ENCODE data around the gene NUDCD3. TPM values are rescaled to one million over a fixed set of nuclear protein-coding genes. Genes with fewer than 3 reads are reported as not detected.

Gene NUDCD3
- total and polyA plus RNA-seq, 2 experiments from 2014 or later: 35.7 to 42.7 TPM

GRCh38 chr7:44471850-44472249, 18.6 kb downstream of the NUDCD3 start:
- ATAC-seq: no peak
- Histone ChIP-seq H4K20me1 (replicated peaks; ENCODE audit: insufficient read depth) (peaks cover 39% of the 10 kb centered on the region), H3K27me3 (ENCODE audit: insufficient read depth) (no peaks in the 10 kb centered on the region), H2AFZ (no peak overlapping the region), H3K27ac (ENCODE audit: low read depth) (no peak overlapping the region), H3K79me2 (replicated peaks; ENCODE audit: insufficient read depth) (peaks cover 87% of the 10 kb centered on the region), H3F3A (replicated peaks; ENCODE audit: low read depth) (no peaks in the 10 kb centered on the region), H3K9me2 (ENCODE audit: insufficient read depth) (no peaks in the 10 kb centered on the region), H3K4me3 (no peak overlapping the region), H3K4me1 (ENCODE audit: insufficient read depth) (no peaks in the 10 kb centered on the region), H3K4me2 (no peak overlapping the region), H3K36me3 (ENCODE audit: insufficient read depth) (peaks cover 4% of the 10 kb centered on the region)
- peaks cover 35% of the 10 kb centered on the region for H3K36me3 Mint-ChIP-seq (ENCODE audit: low read depth)
- H3K9me3 Mint-ChIP-seq: no peaks in the 10 kb centered on the region
- H3K4me3 Mint-ChIP-seq: no peak overlapping the region
- DNase-seq (ENCODE audit: low spot score): no peak
- no peaks in the 10 kb centered on the region for H3K27me3 Mint-ChIP-seq (ENCODE audit: insufficient read depth, low read depth, poor library complexity)
- TF ChIP-seq ETS1 (IDR thresholded peaks at IDR 0.05) (no peak), EZH2 (IDR thresholded peaks at IDR 0.05; ENCODE audit: low read depth, unreplicated experiment) (no peak), POLR2AphosphoS5 (IDR thresholded peaks at IDR 0.05; ENCODE audit: low read depth) (no peak), CREB1 (CRISPR knock-in tag; IDR thresholded peaks at IDR 0.05; ENCODE audit: low read depth) (no peak), STAT1 (IDR thresholded peaks at IDR 0.05; ENCODE audit: unreplicated experiment) (no peak), ZNF114 (CRISPR knock-in tag; IDR thresholded peaks at IDR 0.05) (no peak), CTCF (conservative IDR thresholded peaks at IDR 0.05; ENCODE audit: low read depth in 2 of 2) (no peak), ZNF331 (CRISPR knock-in tag; IDR thresholded peaks at IDR 0.05; ENCODE audit: low read depth) (no peak), JUNB (IDR thresholded peaks at IDR 0.05; ENCODE audit: unreplicated experiment) (no peak), REST (IDR thresholded peaks at IDR 0.05; ENCODE audit: unreplicated experiment) (no peak), EZH2phosphoT487 (IDR thresholded peaks at IDR 0.05; ENCODE audit: unreplicated experiment) (no peak)
- TF ChIP-seq, protein P1, sequence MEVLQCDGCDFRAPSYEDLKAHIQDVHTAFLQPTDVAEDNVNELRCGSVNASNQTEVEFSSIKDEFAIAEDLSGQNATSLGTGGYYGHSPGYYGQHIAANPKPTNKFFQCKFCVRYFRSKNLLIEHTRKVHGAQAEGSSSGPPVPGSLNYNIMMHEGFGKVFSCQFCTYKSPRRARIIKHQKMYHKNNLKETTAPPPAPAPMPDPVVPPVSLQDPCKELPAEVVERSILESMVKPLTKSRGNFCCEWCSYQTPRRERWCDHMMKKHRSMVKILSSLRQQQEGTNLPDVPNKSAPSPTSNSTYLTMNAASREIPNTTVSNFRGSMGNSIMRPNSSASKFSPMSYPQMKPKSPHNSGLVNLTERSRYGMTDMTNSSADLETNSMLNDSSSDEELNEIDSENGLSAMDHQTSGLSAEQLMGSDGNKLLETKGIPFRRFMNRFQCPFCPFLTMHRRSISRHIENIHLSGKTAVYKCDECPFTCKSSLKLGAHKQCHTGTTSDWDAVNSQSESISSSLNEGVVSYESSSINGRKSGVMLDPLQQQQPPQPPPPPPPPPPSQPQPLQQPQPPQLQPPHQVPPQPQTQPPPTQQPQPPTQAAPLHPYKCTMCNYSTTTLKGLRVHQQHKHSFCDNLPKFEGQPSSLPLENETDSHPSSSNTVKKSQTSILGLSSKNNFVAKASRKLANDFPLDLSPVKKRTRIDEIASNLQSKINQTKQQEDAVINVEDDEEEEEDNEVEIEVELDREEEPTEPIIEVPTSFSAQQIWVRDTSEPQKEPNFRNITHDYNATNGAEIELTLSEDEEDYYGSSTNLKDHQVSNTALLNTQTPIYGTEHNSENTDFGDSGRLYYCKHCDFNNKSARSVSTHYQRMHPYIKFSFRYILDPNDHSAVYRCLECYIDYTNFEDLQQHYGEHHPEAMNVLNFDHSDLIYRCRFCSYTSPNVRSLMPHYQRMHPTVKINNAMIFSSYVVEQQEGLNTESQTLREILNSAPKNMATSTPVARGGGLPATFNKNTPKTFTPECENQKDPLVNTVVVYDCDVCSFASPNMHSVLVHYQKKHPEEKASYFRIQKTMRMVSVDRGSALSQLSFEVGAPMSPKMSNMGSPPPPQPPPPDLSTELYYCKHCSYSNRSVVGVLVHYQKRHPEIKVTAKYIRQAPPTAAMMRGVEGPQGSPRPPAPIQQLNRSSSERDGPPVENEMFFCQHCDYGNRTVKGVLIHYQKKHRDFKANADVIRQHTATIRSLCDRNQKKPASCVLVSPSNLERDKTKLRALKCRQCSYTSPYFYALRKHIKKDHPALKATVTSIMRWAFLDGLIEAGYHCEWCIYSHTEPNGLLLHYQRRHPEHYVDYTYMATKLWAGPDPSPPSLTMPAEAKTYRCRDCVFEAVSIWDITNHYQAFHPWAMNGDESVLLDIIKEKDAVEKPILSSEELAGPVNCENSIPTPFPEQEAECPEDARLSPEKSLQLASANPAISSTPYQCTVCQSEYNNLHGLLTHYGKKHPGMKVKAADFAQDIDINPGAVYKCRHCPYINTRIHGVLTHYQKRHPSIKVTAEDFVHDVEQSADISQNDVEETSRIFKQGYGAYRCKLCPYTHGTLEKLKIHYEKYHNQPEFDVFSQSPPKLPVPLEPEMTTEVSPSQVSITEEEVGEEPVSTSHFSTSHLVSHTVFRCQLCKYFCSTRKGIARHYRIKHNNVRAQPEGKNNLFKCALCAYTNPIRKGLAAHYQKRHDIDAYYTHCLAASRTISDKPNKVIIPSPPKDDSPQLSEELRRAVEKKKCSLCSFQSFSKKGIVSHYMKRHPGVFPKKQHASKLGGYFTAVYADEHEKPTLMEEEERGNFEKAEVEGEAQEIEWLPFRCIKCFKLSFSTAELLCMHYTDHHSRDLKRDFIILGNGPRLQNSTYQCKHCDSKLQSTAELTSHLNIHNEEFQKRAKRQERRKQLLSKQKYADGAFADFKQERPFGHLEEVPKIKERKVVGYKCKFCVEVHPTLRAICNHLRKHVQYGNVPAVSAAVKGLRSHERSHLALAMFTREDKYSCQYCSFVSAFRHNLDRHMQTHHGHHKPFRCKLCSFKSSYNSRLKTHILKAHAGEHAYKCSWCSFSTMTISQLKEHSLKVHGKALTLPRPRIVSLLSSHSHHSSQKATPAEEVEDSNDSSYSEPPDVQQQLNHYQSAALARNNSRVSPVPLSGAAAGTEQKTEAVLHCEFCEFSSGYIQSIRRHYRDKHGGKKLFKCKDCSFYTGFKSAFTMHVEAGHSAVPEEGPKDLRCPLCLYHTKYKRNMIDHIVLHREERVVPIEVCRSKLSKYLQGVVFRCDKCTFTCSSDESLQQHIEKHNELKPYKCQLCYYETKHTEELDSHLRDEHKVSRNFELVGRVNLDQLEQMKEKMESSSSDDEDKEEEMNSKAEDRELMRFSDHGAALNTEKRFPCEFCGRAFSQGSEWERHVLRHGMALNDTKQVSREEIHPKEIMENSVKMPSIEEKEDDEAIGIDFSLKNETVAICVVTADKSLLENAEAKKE (CRISPR knock-in tag; IDR thresholded peaks at IDR 0.05): no peak
- H3K4me1 Mint-ChIP-seq: no peaks in the 10 kb centered on the region
- no peak overlapping the region for H3K27ac Mint-ChIP-seq
